GM19452 (cell line): ENCODE data around the gene SCN1A.
"Not testable (repeated sequence)": the region's sequence is repeated elsewhere in the genome, so short reads cannot be mapped to it uniquely, and the experiment has no call there.

Experiments
- ATAC-seq: cut with Tn5 transposase; IDR thresholded peaks from one replicate; pipeline ENCODE4 v1.9.1; 2021; ENCODE audit not compliant: unreplicated experiment

SCN1A gene

DNA sequence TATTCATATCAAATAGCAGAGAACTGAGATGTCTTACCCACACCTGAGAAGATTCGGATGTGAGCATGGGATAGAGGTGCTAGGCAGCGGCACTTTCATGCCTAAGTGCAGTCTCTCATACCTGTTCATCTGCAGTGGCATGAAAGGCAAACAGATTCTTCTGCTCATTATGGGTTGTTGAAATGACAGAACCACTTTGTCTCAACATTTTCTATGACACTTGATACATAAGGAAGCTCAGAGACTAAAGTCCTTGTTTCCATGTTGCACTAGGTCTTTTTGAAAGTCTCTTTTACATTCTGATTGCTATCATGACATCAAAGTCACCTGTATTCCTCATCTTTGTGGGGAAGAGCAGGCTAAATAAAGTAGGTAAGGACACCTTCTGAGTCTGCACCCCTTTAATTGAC lies 8.0 kb upstream of the SCN1A start:
- ATAC-seq = no peak

DNA sequence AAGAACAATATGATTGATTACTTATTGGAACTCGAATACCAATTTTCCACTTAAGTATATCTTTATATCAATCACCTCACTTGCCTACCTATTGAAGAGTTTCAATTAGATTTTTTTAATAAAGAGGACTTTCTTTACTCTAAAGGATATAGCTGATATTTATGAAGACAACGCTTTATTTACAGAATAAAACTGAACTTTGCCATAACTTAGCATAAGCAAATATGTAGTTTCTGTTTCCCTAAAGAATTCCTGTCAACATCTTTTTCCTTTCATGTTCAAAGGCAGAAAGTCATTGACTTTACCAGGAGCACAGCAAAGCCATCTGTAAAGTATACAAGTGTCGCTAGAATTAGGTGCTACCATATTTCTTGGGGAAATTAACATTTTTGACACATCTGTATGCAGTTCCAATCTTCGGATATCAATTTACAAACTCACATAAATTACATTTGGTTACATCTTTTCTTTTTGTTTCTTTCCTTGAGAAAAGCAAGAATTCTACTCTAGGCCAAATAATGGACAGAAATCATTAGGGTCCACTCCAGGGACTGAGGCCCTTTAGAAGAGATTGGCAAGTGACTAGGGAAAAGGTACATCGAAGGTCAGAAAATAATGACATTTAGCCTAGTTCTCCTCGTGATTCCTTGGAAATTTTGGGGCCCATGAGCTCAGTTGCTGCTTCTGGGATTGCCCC lies 7.5 kb upstream of the SCN1A start:
- ATAC-seq = no peak

DNA sequence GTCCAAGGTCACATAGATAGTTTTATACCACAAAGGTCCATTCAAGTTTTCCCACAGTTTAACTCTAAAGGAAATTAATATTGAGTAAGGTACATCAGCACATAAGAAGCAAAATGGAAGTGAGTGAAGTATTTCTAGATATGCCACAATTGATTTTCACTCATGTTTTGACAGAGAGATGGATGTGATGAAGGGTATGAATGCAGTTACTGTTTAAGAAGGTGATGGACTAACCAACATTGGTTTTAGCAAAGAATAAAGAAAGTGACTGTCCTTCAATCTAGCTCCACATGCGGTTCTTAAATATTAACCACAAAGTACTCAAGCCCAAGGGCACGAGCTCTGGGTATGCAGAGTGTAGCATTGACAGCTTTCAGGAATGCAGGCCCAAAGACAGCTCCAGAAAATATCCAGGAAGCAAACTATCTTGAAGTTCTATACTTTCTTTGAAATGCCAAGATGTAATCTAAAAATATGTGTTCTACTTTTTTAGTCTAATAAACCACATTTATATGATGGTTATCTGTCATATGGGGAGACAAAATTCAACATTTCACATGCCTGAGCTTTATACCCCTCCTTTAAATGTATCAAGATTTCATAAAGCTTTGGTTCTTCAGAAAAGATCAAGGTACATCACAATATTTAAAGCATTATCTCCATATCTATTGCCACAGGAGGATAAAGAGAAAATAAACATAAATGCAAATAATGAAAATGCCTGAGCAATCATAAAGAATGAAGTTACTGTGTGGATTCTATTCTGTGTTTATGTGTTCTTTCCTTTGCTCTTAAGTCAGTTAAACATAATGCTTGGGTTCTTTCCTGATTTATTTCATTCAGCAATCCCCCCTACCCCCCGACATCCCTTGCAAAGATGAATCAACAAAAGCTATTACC lies 6.7 kb upstream of the SCN1A start:
- ATAC-seq = no peak

DNA sequence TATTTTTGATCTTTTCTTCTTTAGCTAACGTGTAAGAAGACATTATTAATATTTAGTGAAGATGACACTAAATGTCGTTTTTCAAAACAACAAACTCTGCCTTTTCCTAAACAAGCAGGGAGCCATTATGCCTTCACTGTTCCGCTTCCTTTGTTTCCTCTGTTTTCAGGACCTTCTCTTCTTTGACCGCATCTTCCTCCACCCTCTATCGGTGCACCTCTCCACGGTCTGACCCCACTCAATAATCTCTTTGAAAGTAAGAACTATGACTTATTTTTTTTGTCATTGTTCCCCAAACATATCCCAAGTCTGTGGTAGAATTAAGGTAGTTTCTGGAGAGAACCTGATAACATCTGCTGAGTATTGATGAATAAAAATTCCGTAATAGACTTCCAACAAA lies 5.8 kb upstream of the SCN1A start:
- ATAC-seq = no peak

DNA sequence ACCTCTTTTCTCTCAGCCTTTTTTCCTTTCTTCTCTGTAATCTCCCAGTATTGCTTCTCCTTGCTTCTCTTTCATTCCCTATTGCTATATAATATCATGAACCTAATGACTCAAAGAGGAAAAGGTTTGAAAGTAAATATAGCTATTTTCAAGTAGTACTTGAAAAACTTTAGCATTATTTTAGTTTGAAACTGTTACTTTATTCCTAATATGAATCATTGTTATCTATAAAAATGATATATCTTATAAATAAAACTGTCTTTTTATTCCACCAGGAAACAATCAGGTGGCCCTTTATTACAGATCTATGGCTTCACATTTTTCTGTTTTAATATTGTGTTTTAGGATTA lies 311 bp upstream of the SCN1A start:
- no peak for ATAC-seq

DNA sequence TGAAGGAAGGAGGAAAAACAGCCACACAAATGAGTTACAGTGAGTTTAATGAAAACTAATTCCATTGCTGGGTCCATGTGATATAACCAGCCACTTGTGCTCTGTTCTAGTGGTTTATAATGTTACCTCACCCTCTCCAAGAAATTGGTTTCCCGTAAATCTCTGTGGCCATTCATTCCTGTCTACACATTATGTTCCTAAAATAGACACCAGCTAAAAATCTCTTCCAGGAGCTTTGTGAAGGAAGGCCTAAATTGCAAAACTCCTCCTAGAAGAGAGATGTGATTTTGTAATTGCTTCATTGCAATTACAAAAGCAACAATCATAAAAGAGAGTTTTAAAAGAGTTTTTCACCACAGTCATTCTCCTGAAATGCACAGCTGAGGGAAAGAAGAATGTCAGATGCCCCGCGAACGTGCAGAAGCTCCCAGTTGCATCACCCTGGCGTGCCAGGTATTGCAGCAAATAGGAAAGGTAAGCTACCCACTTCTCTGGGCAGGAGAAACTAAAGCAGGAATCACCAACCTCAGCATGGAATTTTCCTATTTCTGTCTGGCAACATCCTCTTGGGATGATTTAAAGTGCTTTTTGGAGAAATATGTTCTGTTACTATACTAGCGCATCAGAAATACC lies 1.7 kb downstream of the SCN1A start:
- no peak for ATAC-seq

DNA sequence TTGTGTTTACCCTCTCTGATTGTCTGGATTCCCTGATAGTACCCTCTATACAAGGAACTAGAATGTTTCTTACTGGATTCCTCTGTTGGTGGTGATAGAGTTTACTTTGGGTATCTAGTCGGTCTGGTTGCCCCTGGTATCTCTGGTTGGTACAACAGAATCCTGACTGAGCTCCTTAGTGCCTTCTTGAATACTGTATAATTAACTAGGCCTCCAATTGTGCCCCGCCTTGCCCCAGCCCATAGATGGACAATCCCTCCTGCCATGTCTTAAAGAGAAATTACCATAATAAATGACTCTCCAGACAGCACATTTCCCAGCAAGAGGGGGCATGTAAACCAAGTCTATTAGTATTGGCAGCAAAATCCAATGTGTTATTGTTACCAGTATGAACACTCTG lies 2.3 kb downstream of the SCN1A start:
- ATAC-seq = no peak

DNA sequence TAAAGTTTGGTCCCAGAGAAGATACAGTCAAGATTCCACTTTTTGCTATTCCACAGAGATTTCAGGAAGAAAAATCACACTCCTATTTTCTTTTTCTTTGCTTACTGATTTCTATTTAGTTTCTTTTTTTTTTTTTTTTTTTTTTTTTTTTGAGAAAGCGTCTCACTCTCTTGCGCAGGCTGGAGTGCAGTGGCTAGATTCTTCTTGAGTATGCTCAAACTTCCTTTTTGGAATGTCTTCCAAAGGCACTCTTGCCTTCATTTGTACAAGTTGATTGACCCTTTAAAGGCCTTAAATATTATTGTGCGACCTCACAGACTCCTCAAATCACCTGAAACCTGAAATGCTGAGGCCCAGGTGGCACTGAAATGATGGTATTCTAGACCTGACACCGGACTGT lies 9.6 kb downstream of the SCN1A start:
- no peak for ATAC-seq

DNA sequence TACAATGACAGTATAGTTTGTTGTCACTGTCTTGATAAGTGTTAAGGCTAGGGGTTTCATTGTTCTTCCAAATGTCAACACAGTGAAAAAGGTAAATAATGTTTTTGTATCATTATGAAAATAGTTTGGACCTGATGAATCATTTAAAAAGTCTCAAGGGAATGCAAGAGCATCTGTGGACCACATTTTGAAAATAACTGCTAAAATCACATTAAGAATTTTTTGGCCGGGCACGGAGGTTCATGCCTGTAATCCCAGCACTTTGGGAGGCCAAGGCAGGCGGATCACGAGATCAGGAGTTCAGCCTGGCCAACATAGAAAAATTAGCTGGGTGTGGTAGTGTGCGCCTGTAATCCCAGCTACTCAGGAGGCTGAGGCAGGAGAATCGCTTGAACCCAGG lies 10.3 kb downstream of the SCN1A start:
- ATAC-seq = no peak

DNA sequence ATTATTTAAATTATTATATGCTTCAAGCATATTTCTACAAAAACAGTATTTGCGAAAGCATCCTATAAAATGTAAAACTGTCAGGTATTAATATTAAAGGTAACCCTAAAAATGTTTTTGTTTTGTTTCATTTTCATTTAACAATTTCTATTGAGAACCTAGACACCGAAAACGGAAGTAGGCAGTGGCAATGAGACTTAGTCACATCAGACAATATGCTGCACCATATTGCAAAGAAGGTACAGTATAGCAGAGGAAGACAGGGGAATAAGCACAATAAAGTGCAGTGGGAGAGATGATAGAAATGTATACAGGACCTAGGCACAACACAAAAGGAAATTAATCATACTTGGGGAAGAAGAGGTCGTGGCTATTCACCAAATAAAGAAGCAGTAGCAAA lies 12.2 kb downstream of the SCN1A start:
- ATAC-seq = no peak

DNA sequence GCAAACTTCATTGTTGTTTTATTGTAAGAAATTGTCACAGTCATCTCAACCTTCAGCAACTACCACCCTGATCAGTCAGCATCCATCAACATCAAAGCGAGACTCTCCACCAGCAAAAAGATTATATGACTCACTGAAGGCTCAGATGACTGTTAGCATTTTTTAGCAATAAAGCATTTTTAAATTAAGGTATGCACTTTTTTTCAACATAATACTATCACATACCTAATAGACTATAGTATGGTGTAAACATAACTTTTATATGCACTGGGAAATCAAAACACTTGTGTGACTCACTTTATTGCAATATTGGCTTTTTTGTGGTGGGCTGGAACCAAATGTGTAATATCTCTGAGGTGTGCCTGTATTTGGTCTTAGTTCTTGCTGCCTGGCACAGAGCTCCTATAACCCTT lies 15.6 kb downstream of the SCN1A start:
- ATAC-seq = no peak

DNA sequence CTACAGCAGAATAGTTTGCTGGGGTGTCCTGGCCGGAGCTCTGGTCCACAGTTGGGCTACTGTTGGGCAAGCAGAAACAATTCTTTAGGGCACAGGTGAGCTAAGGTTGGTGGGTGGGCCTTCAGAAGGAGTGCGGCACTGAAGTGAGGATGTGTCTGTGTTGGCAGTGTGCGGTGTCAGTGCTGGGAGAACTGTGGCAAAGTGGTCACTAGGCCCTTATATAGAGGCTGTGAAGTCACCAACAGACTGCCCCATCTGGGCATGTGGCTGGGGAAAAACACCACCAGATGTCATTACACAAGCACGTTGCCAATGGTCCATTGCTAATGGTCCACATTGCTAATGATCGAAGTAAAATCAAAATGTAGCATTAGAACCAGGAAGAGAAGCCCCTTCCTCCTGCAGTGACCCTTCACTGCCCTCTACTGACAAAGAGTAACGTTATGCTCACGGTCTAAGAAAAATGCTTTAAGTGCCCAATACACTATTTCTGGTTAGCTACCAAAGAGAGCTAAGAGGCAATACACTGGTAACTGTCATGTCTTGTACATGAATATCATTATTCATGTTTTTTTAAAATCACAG lies 21.3 kb downstream of the SCN1A start:
- ATAC-seq = no peak

DNA sequence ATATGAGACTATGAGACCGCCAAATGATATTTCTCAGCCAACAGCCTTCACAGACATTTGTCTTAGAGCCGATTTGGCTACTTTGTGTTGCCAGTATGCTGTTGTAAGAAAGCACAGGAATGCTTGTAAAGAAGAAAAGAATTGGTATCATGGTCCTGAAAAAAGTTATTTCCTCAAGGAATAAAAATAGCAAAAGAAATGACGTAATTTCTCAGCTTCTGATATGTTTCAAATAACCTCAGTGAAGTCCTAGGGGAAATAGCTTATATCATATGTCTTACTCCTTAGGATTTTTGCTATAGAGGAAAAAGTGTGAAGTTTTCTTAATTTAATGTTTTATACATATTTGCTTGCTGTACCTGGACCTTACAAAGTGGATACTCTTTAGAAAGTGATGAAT lies 23.0 kb downstream of the SCN1A start:
- ATAC-seq = no peak

DNA sequence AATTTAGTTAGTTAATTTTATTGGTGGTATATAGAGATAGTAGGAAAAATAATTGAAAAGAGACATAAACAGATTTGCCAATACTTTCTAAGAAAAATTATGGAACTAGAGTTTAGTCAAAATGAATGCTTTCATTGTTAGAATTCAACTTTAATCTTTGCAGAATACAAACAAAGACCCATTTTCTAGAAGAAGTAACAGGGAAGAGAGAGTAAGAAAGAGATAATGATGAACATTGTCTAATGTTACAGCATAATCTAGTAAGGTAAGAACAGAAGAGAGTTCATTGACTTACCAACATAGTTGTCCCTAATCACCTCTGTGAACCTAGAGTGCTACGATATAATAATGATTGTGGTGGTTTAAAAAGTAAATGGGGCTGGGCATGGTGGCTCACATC lies 23.7 kb downstream of the SCN1A start:
- ATAC-seq = no peak

DNA sequence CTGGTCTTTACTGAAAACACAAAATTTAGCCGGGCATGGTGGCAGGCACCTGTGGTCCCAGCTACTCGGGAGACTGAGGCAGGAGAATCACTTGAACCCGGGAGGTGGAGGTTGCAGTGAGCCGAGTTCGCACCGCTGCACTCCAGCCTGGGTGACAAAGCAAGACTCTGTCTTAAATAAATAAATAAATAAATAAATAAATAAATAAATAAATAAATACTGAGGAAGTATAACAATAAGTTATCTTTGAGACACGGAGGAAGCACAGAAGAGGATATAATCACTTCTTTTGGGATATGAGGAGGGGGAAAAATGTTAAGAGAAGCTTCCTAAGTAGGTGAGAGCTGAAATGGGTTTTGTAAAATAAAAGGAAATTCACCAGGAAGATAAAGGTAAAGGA lies 24.5 kb downstream of the SCN1A start:
- not testable (repeated sequence) for ATAC-seq

DNA sequence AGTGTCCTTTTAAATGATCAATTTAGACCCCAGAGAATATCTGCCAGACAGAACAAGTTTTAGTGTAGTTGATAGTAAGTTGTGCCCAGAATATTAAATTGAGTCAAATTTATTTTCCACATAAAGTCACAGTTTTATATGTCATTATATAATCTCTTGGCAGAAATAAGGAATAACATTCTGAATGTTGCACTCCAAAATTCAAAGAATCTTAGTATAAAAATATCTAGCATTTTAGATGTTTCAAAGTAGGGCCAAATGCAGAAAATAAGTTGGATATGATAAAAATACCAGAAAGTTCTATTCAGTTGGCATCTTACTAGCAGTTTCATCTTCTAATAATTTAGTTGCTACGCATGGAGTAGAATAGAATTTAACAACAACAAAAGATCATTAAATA lies 33.5 kb downstream of the SCN1A start:
- no peak for ATAC-seq

DNA sequence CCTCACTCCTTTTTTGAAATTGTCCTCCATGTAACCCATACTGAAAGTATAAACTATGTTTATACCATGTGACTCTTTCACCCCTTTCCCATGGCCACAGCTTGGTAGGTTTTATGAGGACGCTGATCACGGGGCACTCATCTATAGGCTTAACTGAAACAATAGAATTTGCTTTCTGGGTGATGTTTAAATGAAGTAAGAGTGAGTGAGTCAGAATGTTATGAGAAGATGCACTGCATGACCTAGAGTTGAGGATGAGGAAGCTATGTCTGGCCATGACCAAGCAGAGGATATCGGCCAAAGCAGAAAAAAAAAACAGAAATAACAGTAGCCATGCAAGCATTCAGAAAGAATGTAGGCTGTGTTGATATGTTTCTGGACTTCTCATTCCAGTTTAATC lies 34.9 kb downstream of the SCN1A start:
- ATAC-seq = no peak

DNA sequence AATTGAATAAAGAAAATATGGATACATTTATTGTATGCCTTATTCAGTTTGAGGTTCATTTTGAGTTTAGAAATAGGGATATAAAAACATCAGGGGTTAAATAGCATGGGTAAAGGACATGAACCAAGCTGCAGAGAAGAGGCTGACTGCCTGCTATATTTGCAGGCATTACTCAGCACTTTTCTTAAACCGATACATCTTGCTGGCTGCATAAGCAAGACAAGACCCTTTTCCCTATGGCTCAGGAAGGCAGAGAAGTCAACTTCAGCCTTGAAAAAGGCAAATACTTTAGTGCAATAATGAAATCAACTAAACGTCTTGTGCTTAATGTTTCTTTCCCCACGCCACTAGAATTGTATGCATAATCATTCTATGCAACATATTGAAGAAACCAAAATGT lies 36.4 kb downstream of the SCN1A start:
- ATAC-seq = no peak

DNA sequence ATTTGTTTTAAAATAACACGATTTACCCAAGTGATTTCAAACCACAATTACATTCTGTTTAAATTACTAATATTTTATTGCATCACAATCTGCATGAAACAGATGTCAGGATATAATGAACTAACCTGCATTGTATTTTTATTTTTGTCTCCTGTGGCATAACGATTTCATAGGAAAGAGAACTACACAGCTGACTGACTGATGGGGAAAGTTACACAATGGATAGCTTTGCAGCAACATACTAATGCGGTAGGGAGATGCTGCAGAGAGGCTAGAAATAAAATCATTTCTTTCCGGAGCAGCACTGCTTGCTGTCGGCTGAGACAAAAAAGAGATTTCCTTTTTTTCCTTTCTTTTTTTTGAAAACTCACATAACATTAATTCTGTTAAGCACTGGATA lies 36.9 kb downstream of the SCN1A start:
- no peak for ATAC-seq

DNA sequence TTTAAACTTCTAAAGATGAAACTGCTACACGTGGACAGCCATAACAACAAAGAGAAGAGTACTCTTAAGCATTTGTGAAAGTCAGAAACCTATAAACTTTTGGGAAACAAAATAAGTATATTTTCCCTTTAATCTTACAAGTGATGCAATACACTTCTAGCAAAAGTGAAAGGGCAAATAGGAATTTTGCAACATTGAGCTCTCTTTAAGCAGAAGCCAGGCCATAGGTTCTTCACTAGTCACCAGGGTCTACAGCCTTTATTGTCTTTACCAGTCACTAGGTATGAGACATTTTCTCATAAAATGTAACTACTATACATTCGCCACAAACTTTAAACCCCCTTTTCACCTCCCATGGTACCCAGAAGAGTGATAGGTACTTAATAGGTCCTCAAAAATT lies 37.5 kb downstream of the SCN1A start:
- no peak for ATAC-seq

DNA sequence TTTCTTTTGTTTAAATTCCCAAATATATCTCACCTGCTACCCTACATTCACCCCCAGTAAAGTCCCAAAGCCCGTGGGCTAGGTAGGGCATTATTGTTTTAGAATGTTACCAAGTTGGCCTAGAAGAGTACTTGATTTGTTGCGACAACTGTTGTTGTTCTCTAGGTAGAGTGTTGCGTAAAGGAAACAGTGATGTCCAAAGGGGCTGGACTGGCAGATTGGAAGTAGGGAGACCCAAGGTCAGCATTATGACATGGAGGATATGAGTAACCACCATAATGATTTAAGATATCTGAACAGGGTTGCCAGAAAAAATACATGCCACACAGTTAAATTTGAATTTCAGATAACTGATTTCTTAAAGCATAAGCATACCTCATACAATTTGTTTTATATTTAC lies 39.2 kb downstream of the SCN1A start:
- no peak for ATAC-seq

DNA sequence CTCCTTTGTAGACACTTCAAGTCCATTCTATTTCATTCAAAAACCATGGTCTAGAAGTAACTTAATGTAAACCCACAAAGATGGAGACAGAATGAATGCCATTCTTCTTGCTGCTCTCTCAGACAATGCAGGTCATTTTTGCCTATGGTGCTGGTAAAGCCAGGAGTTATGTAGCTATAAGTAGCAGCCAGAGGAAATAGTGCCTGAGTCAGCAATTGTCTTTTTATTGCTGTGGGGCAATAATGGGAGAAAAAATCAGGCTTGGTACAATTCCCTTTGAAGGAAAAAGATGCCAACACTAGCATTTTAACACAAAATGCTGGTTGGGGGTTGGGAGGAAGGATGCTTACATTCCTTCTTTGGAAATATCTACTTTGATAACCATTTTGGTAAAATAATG lies 43.5 kb downstream of the SCN1A start:
- no peak for ATAC-seq
